Fibroblast of pulmonary artery (primary cell): ENCODE results near the gene GPR45.
"Not testable (repeated sequence)": the region's sequence is repeated elsewhere in the genome, so short reads cannot be mapped to it uniquely, and the experiment has no call there.

ENCODE experiments used
- DNase-seq: peaks from one replicate; pipeline ENCODE4 v3.0.0-alpha.2; 2010; ENCODE audit warnings: low read depth
- H3K4me3 ChIP-seq: replicated peaks from 2 replicates; pipeline ENCODE4 v1.5.1; 2011; ENCODE audit warnings: low read depth, mild to moderate bottlenecking, control low read depth, low read length, moderate library complexity
- TF ChIP-seq, protein P1 (sequence below): IDR thresholded peaks from 2 replicates; pipeline ENCODE4 v1.5.1; 2011; ENCODE audit warnings: mild to moderate bottlenecking, control low read depth, low read length, inconsistent platforms; ENCODE audit errors: missing control alignments

Gene GPR45

DNA sequence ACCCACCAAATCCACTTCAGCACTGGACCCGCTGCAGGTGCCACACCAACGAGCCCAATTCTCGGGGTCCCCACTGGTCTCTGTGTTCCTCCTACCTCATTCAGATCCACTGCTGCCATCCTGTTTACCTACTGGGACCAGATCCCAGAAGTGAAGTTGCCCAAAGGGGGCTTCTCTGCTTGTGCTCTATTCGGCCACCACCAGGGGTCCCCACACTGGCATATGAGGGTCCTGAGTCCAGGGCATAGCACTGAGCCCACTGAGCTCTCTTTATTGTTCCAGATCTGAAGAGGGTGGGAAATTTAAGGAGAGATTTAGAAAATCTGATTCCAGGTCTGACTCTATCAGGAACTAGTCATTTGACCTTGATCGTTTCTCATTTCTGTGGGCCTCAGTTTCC lies 2.4 kb downstream of the GPR45 start:
- H3K4me3 ChIP-seq, result no peak overlapping the region
- DNase-seq, result no peak
- TF ChIP-seq, protein P1, sequence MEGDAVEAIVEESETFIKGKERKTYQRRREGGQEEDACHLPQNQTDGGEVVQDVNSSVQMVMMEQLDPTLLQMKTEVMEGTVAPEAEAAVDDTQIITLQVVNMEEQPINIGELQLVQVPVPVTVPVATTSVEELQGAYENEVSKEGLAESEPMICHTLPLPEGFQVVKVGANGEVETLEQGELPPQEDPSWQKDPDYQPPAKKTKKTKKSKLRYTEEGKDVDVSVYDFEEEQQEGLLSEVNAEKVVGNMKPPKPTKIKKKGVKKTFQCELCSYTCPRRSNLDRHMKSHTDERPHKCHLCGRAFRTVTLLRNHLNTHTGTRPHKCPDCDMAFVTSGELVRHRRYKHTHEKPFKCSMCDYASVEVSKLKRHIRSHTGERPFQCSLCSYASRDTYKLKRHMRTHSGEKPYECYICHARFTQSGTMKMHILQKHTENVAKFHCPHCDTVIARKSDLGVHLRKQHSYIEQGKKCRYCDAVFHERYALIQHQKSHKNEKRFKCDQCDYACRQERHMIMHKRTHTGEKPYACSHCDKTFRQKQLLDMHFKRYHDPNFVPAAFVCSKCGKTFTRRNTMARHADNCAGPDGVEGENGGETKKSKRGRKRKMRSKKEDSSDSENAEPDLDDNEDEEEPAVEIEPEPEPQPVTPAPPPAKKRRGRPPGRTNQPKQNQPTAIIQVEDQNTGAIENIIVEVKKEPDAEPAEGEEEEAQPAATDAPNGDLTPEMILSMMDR, result peak; percentile 19

- DNase-seq, result no peak
- TF ChIP-seq, protein P1, result no peak
- H3K4me3 ChIP-seq, result no peak overlapping the region
Observed at GRCh38 chr2:105244451-105244850, 2.9 kb downstream of the GPR45 start.

- no peak for DNase-seq
- no peak overlapping the region for H3K4me3 ChIP-seq
- TF ChIP-seq, protein P1, result no peak
Observed at GRCh38 chr2:105248316-105249070, 7.0 kb downstream of the GPR45 start.

DNA sequence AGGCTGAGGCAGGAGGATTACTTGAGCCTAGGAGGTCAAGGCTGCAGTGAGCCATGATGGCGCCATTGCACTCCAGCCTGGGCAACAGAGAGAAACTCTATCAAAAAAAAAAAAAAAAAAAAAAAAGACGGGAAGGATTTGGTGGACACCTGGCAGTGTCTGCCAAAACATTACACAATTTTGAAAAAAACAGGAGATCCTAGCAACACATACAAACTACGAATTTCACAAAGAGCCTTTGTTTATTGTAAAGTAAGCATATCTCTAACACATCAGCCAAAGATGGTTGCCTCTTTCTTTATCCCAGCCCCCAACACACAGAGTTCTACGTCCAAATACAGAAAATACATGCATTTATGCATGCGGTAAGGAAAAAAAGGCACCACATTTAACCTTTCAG lies 7.6 kb downstream of the GPR45 start:
- peak; percentile 22 for DNase-seq
- TF ChIP-seq, protein P1, result no peak
- no peak overlapping the region for H3K4me3 ChIP-seq

GRCh38 chr2:105249891-105250290 lies 8.3 kb downstream of the GPR45 start:
- H3K4me3 ChIP-seq, result no peak overlapping the region
- TF ChIP-seq, protein P1, result no peak
- DNase-seq, result no peak

- not testable (repeated sequence) for DNase-seq, H3K4me3 ChIP-seq
Observed at GRCh38 chr2:105251016-105251648, 9.6 kb downstream of the GPR45 start.

- TF ChIP-seq, protein P1, result no peak
- no peak for DNase-seq
- no peak overlapping the region for H3K4me3 ChIP-seq
Observed at GRCh38 chr2:105252271-105252670, 10.7 kb downstream of the GPR45 start.
